Stimulated activated CD4-positive, alpha-beta T cell treated with anti-CD3 and anti-CD28 coated beads, Interleukin-2, amount 100 ng/mL, for 24 hours (primary cell): ENCODE results near the gene AMACR.

Experiments
- DNase-seq, 2 donors: peaks; one replicate each; pipeline ENCODE4 v3.0.0-alpha.2; 2020

AMACR gene

DNA sequence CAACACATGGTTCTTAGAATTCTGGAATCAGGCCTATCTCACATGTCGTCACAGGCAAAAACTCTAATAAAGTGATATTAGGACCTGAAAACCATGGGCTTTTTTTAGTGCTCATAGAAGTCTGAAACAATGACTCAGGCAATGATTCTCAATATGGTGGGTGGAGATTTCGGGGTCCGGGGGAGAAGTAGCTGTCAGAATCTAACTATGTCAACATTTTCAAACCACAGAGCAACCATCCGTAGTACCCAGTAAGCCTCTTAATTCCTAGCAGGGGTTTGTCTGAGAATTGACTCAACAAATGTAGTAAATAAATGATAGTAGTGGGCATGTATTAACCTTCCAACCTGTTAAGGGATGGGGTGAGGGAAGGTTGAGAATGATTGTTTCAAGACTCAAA, 2.6 kb downstream of the AMACR start:
- peak in 1 of 2 donors; percentile 17 for DNase-seq

DNA sequence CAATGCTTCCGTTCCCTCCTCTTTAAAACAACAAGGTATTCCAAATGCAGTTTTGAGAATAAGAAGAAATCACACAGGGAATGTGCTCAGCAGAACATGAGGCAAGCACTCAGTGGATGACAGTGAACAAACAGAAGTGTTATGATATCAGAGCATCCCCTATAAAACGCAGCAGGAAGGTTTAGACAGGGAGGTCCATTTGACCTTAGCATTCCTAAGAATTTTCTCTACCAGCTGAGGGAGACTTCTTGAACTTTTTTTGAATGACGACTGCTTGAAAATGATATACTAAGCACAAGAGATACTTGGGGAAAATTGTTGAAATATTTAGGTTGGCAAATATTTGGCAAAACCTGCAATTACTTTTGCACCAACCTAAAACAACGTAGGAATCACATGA, 3.9 kb downstream of the AMACR start:
- DNase-seq, result no peak

DNA sequence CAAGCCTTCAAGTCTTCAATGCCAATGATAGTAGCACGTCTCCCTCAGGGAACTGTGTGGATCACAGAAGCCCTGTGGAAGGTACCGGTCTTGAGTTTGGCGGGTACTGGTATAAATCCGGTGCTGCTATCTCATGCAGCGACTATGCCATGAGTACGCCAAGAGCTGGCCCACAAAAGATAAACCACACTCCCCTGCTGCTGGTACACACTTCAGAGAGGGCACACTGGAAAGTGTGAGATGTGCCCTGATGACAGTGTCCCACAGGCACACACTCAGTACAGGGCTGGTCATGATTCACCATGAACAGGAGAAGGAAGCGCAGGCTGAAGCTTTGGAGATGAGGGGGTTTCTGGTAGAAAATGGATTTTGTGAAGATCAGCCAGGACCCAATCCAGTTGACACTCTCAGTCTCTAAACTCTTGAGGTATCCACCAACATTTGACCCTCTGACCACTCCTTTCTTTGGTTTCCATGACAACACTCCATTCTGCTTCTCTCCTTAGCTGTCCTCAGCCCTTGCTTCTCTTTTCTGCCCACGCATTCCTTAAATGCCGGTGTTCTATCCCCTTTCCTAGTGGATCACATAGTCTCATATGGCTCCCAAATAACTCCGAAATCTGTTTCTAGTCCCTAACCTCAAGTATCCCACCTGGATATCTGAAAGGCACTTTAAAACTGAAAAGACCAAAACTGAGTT, 5.1 kb downstream of the AMACR start:
- no peak for DNase-seq

DNA sequence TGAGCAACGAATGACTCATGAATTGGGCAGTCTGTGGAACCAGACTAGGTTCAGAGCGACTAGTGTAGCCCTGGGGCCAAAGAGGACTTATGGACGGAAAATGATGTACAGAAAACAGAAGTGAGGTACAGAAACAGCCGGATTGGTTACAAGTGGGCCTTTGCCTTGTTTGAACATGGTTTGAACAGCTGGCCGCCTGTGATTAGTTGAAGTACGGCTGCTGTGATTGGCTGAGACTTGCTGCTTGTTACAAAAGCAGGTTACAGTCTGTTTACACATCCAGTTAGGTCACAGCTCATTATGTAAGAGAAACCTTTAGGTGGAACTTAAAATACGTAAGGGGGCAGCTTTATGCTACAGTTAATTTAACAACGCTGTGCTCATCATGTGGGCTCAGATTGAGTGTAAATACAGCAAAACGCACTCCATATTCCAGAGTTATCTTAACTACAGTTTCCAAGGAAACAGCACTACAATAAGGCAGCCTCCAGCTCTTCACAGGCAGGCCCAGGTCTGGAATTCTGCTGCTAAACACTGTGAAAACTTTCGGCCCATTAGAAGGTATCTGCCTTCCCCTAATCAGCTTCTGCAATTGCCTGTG, 6.5 kb downstream of the AMACR start:
- no peak for DNase-seq

DNA sequence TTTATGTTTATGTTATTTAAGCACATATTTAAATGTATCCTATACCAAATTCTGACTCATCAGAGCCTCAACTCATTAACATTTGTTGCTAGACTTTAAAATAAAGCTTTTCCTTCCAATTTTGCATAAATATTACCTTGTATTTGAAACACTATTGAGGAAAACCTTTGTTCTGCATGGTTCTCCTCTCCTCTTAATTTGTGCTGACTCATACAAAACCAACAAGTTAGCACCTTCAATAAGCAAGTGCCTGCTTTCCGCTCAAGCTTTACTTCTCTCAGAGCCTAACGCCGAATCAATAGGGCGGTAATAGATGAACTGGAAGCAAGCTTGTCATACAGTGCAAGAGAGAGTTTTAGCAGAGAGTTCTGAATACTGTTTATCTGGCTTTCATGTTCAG, 7.9 kb downstream of the AMACR start:
- no peak for DNase-seq

DNA sequence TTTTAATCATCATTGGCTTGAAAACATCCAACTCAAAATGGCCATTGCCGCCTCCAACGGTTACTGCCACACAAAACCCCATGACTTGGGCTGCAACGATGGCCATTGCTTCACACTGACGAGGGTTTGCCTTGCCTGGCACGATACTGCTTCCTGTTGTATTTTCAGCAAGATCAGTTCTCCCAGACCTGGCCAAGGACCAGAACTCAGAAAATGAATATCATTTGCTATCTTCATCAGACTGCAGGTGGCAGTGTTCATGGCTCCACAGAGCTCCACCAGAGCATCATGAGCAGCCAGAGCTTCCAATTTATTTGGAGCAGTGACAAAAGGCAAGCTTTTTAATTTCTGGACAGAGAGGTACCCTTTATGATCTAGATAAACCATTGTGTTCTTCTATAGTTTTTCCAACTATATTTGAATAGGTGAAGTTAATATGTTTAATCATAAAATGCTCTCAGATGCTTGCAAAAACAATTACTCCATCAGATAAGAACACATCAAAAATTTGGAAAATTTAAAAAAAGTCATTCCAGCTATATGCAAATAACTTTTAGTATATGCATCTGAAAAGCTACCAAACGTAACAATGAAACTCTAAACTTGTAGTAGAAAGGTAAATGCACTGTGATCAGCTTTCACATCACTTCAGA, 10.4 kb downstream of the AMACR start:
- peak; percentile 6 to 19 for DNase-seq

DNA sequence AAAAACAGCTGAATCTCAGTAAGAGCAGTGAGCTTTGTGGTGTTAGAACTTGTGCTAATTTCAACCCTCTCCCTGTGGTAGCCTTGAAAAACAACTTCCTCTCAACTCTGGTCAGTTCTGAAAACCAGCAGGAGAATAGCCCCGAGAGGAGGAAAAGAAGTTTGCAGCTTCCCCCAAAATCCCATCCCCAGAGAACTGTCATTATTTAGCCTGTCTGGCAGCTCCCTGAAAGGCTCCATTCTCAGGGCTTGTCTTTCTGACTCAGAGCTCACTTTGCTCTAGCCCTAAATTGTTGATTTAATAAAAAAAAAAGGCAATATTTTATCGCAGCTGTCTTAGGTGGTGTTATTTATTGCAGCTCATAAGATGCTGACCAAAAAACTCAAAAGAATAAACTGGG, 12.0 kb downstream of the AMACR start:
- DNase-seq, result no peak

DNA sequence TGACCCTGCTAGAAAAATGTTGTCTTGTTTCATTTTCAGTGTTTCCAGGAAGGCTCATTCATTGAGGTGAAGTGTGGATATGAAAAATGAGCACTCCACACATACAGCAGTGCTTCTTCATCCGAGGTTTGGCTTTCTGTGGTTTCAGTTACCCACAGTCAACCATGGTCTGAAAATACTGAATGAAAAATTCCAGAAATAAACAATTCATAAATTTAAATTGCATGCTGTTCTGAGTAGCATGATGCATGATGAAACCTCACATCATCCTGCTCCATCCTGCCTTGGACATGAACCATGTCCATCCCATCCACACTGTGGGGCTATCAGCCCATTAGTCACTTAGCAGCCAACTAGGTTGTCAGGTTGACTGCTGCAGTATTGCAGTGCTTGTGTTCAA, 13.0 kb downstream of the AMACR start:
- no peak for DNase-seq

DNA sequence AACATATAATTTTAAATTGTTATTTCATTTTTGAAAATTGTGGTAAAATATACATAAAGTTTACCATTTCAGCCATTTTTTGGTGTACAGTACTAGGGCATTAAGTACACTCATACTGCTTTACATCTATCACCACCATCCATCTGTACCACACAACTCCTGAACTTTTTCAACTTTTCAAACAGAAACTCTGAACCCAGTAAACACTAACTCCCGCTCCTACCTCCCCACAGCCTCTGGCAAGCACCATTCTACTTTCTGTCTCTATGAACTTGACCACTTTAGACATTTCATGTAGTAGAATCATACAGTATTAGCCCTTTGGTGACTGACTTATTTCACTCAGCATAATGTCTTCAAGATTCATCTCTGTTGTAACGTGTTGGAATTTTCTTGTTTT, 15.0 kb downstream of the AMACR start:
- DNase-seq, result no peak

DNA sequence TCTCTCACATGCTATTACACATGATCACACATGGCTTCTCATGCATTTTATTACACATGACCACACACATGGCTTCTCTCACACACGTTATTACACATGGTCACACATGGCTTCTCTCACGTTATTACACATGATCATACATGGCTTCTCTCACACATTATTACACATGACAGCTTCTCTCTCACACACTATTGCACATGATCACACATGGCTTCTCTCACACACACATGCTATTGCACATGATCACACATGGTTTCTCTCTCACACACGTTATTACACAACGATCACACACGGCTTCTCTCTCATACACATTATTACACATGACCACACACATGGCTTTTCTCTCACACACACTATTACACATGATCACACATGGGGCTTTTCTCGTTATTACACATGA, 22.4 kb downstream of the AMACR start:
- no peak for DNase-seq

DNA sequence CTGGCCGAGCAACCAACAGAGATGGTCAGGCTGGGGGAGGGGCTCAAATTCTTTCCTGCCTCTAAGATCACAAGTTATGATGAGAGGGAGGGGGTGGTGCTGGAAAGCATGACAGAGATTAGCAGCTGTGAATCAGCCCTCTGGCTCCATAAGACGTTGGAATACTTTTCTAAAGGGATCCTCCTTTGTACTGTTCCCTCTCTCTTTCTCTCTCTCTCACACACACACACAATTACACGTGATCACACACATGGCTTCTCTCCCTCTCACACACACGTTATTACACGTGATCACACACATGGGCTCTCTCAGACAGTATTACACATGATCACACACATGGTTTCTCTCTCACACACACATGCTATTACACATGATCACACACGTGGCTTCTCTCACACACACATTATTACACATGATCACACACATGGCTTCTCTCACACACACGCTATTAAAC, 23.2 kb downstream of the AMACR start, which contains the start of gene SLC45A2:
SLC45A2 (minus strand) TSS at position 23 of the 454 bp plus-strand sequence. CDS start 110 bp downstream, outside the sequence.
- no peak for DNase-seq

DNA sequence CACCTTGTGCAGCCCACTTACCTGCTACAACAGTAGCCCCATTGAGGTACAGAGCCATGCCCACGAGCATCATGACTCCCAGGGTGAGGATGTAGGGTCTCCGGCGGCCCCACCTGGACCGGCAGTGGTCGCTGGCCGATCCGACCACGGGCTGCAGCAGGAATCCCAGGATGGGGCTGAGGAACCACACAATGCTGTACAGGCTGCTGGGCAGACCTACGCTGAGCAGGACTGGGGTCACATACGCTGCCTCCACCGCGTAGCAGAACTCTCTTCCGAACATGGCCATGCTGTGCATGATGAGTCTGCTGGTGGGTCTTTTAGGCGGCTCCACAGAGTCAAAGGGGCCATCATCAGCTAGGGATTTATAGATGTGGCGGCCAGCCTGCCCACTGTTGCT, 23.7 kb downstream of the AMACR start:
- no peak for DNase-seq

DNA sequence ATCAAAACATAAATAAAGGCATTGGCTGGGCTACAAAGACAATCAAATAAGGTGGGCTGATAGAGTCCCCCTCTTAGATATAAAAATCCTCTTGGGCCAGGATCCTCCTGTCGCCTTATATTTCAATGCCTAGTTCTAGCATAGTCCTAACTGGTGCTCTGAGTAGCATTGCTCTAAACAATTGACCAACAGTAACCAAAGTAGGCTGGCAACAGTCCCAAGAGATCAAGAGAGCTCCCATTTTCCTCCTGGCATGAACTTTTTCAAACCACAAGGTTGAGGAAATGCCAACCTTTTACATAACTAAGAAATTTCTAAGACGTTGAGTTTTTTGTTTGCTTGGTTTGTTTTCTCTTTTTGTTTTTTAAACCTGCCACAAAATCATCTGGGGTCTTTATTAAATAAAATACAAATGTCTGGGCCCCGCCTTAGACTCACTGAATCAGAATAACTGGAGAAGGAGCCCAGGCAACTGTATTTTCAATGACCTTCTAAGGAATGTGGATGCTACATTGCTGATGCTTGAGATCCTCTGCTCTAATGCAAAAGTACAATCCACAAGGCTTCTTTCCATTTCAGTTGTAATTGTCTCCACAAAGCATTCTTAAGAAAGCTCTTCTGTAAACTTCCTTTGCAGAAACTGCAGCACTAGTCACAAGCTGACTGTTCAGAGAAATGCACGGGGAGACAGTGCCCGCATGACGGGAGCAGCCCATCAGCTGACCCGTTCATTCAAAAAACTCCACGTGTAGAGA, 26.3 kb downstream of the AMACR start:
- no peak for DNase-seq

DNA sequence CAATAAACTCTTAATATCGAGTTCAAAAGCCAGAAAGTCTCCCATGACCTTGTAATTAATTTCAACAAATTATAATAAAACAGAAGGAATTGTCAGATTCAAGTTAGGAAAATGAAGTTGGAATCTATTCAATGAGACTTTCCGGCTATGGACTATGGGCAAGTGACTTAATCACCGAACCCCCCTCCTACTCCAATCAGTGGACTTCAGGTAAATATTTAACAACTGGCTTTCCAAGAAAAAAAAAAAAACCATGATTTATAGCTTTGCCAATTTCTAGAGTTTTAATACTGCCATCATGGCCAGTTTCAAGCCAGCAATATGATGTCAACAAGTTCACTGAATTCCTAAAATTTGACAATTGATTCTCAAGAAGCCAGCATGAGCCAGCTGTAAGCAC, 27.8 kb downstream of the AMACR start:
- DNase-seq, result no peak

DNA sequence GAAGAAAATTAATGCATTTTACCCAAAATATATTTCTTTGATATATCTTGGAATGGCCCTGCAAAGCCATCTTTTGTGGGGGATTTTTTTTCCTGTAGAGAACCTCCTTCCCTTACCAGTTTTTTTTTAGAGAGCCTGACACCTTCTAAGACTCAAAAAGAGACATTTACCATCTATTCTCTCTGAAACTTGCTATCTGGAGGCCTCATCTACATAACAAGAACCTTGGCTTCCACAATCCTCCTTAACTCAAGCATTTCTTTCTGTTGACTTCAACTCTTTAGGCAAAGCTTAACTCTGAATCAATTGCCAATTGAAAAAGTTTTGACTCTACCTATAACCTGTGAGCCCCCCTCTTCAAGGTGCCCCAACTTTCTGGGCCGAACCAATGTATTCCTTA, 29.5 kb downstream of the AMACR start:
- DNase-seq, result no peak

DNA sequence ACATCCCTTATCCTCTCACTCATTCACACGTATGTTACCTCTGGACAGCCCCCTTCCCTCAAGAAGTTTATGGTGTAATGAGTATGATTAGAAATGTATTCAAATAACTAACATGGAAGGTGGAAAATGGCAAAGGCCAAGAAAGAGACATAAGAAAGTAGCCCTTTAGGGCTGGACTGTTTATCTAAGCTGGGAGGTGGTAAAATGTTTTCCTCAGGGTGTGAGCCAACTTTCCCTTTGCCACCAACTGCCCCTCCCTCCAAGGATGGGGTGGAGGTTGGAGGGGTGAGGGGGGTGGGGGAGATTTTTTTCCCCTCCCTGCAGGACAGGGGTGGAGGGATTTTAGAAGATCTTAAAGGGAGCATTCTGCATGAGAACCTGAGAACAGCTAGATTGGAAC, 31.5 kb downstream of the AMACR start:
- DNase-seq, result no peak

DNA sequence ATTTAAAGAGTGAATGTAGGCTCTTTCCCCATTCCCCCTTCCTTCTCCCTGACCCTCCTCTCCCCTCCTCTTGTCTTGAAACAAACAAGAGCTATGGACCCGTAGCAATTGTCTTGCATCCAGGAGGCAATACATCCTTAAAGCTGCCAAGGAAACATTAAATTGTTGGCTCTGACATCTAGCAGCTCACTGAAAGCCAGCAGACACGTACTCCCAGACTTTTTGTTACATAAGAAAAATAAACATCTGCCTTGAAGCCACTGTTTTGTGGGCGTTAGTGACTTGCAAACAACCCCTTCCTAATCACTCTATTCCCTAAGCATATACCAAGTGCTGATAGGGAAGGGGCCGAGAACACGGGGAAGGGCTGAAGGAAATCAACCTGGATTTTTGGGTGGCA, 32.0 kb downstream of the AMACR start:
- DNase-seq, result no peak

DNA sequence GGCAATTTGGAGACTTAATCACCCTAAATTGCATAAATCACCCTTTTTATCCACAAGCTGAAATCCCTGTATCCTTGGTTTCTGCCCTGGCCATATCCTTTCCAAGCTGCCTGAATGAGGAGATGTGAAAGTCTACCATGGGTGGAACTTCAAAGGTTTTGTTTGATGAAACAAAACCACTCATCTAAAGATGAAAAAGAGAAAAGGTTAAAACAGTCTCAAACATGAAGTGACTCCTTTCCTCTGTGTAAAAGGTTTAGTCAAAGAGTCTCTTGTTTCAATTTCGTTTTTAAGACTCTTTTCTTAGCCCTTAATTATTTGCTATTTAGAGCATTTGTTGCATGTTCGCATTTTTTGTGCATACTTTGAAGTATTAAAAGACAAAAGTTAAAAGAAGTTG, 34.6 kb downstream of the AMACR start:
- DNase-seq, result no peak

DNA sequence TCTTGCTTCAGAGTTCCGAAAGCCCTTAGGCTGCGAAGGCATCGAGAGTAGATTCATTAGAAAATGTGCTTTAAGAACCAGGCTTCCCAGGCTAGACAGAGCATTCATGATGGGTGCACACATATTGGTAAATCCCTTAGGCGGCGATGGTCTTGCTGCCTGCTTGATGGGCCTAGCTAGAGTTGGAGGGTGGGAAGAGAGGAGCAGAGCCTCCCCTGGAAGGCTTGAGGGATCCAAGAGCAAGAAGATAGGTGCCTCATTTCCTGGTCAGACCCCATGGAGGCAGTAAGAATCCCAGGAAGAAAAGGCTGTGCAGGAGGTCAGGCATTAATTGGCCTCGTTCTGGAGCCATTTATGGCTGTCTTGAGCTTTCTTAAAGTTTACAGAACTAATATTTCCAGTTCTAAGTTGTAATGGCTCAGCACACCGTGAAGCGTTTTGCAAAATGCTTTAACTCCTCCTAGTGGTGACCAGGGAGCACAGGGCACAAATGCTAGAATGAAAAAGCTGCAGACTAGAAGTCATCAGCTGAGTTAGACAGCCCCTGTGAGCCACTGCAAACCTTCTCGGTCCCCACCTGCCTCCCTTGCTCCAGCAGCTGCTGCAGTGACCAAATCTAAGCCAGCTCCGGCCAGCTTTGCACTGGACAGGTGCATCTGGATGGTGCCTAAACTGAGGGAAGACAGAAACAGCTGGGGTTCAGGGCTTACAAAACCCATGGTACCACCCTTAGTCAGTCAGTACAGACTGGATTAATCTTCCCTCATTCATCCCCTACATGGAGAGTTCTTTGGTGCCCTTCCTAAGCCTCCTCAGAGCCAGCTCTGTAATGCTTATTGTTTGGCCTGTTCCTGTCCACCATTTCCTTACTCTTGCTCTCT, 38.0 kb downstream of the AMACR start:
- DNase-seq, result no peak

DNA sequence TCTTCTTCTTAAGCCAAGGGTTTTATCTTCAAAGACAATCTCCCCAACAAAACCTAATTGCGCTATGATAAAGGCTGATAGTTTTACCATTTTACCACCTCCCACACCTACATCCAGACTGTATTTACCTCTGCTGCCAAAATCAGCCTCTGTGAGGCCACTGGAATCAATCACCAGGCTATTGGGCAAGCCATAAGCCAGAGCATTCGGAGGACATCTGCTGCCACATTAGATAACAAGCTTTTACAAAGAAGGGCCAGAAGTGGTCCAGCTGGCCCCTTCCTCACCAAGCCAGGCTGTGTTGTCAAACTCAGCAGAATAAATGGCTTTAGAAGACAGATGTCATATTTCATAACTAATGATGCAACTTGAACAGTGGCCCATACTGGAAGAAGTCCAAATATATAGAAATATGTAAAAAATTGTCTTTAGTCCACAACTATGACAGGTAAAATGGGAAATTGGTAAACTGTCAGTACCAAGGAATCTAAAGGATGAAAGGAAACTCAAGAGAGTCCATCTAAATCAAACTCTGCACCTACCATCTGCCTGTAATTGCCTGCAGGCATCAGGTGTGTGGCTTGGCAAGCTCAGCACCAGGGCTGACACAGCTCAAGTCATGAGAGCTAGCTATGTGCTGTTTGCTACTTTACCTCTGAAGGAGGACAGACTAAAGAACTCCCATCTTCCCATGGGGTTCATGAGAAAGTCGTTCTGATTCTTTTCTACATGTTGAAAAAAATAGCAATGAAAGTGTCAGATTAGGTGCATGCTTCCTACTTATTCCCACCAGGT, 39.4 kb downstream of the AMACR start:
- no peak for DNase-seq

DNA sequence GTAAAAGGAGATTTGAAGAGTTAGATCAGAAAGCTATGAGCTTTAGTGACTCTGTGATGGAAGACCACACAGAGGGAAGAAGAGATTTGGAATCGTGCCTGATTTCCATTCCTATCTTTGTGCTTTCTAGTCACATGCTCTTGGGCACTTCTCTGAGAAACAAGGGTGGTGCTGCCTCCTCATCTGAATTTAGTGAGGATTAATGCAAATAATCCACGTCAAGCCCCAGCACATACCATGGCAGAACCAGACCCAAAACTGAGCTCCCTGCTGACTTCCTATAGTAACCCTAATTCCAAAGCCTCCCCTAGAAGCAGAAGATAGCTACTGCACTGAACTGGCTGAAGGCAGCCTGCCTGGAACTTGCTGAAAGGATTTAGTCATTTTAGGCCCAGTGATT, 41.0 kb downstream of the AMACR start:
- DNase-seq, result no peak
